Breast epithelium (tissue), 3 donors: Measurements from ENCODE around the gene RC3H1.

Experiments used
- POLR2A ChIP-seq: fragments of 450-650 bp; IDR thresholded peaks from one replicate; pipeline ENCODE4 v1.6.1; 2016; ENCODE audit warnings: antibody characterized with exemption, mild to moderate bottlenecking, moderate library complexity
- POLR2AphosphoS5 ChIP-seq, 3 donors: sonication (generic); formaldehyde crosslinking; IDR thresholded peaks; one replicate each; pipeline ENCODE4 v1.6.1; 2017; ENCODE audit warnings: antibody characterized with exemption in 3 of 3
- TF ChIP-seq, protein P1 (sequence below), 3 donors: fragments of 450-650 bp; IDR thresholded peaks; one replicate each; pipeline ENCODE4 v1.5.1; 2016 to 2017; ENCODE audit warnings: antibody characterized with exemption in 3 of 3, mild to moderate bottlenecking in 3 of 3, moderate library complexity in 3 of 3

GRCh38 chr1:173954179-173954578 lies 68.0 kb downstream of the RC3H1 start:
- TF ChIP-seq, protein P1, sequence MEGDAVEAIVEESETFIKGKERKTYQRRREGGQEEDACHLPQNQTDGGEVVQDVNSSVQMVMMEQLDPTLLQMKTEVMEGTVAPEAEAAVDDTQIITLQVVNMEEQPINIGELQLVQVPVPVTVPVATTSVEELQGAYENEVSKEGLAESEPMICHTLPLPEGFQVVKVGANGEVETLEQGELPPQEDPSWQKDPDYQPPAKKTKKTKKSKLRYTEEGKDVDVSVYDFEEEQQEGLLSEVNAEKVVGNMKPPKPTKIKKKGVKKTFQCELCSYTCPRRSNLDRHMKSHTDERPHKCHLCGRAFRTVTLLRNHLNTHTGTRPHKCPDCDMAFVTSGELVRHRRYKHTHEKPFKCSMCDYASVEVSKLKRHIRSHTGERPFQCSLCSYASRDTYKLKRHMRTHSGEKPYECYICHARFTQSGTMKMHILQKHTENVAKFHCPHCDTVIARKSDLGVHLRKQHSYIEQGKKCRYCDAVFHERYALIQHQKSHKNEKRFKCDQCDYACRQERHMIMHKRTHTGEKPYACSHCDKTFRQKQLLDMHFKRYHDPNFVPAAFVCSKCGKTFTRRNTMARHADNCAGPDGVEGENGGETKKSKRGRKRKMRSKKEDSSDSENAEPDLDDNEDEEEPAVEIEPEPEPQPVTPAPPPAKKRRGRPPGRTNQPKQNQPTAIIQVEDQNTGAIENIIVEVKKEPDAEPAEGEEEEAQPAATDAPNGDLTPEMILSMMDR (IDR thresholded peaks at IDR 0.05) = no peak
- no peak for TF ChIP-seq POLR2A
- TF ChIP-seq POLR2AphosphoS5 (IDR thresholded peaks at IDR 0.05) = no peak
